ENCODE data around the gene TBC1D19. TPM values are rescaled to one million over a fixed set of nuclear protein-coding genes. Genes with fewer than 3 reads are reported as not detected.

Gene TBC1D19
- total RNA-seq: 30.8 and 61.4 TPM in 2 replicates

GRCh38 chr4:26583865-26584652 lies at the start of gene TBC1D19:
Gene TBC1D19, plus strand, starts transcription at chr4:26584084. Its CDS starts 110 bp downstream, at chr4:26584194.

Other genes starting within 250 kb of the TBC1D19 start
- gene CCKAR, start 93.6 kb upstream of the TBC1D19 start, total RNA-seq: 0.13 TPM in 1 of 2 replicates, not detected in the other

Measured in aortic smooth muscle cell (primary cell).